C4-2B (cell line): ENCODE data around the gene L3MBTL2.

Source experiments
- ZFX ChIP-seq: fragments of 450-650 bp; IDR thresholded peaks from 2 replicates; pipeline ENCODE4 v1.6.1; 2017
- TF ChIP-seq, protein P1 (sequence below): fragments of 450-650 bp; conservative IDR thresholded peaks from 2 replicates; pipeline ENCODE4 v1.5.1; 2017; ENCODE audit warnings: mild to moderate bottlenecking

DNA sequence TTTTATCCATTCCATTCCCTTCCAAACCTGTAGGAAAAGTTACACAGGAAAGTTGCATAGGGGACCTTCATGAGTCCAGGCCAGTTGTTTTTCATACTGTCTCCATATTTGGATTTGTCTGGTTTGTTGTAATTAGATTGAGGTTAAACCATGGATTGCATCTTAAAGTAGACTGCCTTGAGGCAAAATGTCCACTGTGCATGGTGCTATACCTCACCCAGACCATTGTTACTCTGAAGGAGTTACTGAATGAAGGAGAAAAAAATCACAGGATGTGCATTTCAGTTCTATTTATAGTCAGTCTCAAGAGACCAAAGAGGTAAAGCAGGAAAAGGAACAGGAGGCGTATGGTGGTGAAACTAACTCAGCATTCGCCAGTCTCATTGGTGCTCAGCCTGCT, 29.6 kb upstream of the L3MBTL2 start:
- TF ChIP-seq, protein P1, sequence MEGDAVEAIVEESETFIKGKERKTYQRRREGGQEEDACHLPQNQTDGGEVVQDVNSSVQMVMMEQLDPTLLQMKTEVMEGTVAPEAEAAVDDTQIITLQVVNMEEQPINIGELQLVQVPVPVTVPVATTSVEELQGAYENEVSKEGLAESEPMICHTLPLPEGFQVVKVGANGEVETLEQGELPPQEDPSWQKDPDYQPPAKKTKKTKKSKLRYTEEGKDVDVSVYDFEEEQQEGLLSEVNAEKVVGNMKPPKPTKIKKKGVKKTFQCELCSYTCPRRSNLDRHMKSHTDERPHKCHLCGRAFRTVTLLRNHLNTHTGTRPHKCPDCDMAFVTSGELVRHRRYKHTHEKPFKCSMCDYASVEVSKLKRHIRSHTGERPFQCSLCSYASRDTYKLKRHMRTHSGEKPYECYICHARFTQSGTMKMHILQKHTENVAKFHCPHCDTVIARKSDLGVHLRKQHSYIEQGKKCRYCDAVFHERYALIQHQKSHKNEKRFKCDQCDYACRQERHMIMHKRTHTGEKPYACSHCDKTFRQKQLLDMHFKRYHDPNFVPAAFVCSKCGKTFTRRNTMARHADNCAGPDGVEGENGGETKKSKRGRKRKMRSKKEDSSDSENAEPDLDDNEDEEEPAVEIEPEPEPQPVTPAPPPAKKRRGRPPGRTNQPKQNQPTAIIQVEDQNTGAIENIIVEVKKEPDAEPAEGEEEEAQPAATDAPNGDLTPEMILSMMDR, result no peak
- no peak for TF ChIP-seq ZFX
